Mesenchymal stem cell (in vitro differentiated cells and primary cell): ENCODE data around the gene FBXO9.

ENCODE experiments used
- DNase-seq: peaks from one replicate; pipeline ENCODE4 v3.0.0-alpha.2; 2013
- H2AFZ ChIP-seq: one replicate; pipeline ENCODE4 v1.6.1; 2013; ENCODE audit warnings: low read depth, mild to moderate bottlenecking, control low read depth, inconsistent platforms, low read length, moderate library complexity
- H2AK5ac ChIP-seq: 2 replicates; pipeline ENCODE4 v1.6.1; 2013; ENCODE audit warnings: low read length, moderate library complexity, mild to moderate bottlenecking, inconsistent platforms; ENCODE audit not compliant: severe bottlenecking
- H2BK120ac ChIP-seq: one replicate; pipeline ENCODE4 v1.6.1; 2013; ENCODE audit warnings: low read depth, mild to moderate bottlenecking, inconsistent platforms, low read length, moderate library complexity
- H2BK12ac ChIP-seq, 2 experiments: one replicate each; pipeline ENCODE4 v1.6.1; 2013; ENCODE audit warnings: inconsistent platforms in 2 of 2, low read length in 2 of 2, mild to moderate bottlenecking in 2 of 2, moderate library complexity in 2 of 2, control low read depth in 1 of 2
- H2BK15ac ChIP-seq: one replicate; pipeline ENCODE4 v1.6.1; 2013; ENCODE audit warnings: mild to moderate bottlenecking, low read depth, inconsistent platforms; ENCODE audit not compliant: poor library complexity, severe bottlenecking
- H2BK5ac ChIP-seq: 2 replicates; pipeline ENCODE4 v1.6.1; 2013; ENCODE audit warnings: low read depth, mild to moderate bottlenecking, low read length, control low read depth, inconsistent platforms; ENCODE audit not compliant: poor library complexity, severe bottlenecking
- H3K14ac ChIP-seq, 2 experiments: one replicate each; pipeline ENCODE4 v1.6.1; 2013; ENCODE audit warnings: inconsistent platforms in 2 of 2, low read length in 2 of 2, control low read depth in 1 of 2, mild to moderate bottlenecking in 1 of 2, moderate library complexity in 1 of 2
- H3K18ac ChIP-seq, 2 experiments: one replicate each; pipeline ENCODE4 v1.6.1; 2013; ENCODE audit warnings: inconsistent platforms in 2 of 2, low read length in 2 of 2, control low read depth in 1 of 2, low read depth in 1 of 2, mild to moderate bottlenecking in 1 of 2
- H3K23ac ChIP-seq, 2 experiments: one replicate each; pipeline ENCODE4 v1.6.1; 2013; ENCODE audit warnings: inconsistent platforms in 2 of 2, low read length in 2 of 2, mild to moderate bottlenecking in 2 of 2, moderate library complexity in 2 of 2, control low read depth in 1 of 2
- H3K27ac ChIP-seq: 2 replicates; pipeline ENCODE4 v1.5.1; 2013; ENCODE audit warnings: mild to moderate bottlenecking, moderate library complexity, low read length, control low read depth, inconsistent platforms; ENCODE audit not compliant: poor library complexity, severe bottlenecking
- H3K27me3 ChIP-seq, 2 experiments: 2 replicates each; pipeline versions ENCODE4 v1.6.1 to v1.7.0; 2013; ENCODE audit warnings: low read length in 2 of 2, mild to moderate bottlenecking in 2 of 2, moderate library complexity in 2 of 2, control low read depth in 1 of 2, inconsistent platforms in 1 of 2; ENCODE audit not compliant: control insufficient read depth in 1 of 2, insufficient read depth in 1 of 2
- H3K36me3 ChIP-seq, 2 experiments: 2 replicates each; pipeline versions ENCODE4 v1.6.1 to v1.7.0; 2013; ENCODE audit warnings: low read length in 2 of 2, control low read depth in 1 of 2, inconsistent platforms in 1 of 2, low read depth in 1 of 2, mild to moderate bottlenecking in 1 of 2; ENCODE audit not compliant: insufficient read depth in 2 of 2, control insufficient read depth in 1 of 2
- H3K4ac ChIP-seq, 2 experiments: one replicate each; pipeline ENCODE4 v1.6.1; 2013; ENCODE audit warnings: inconsistent platforms in 2 of 2, low read length in 2 of 2, mild to moderate bottlenecking in 2 of 2, moderate library complexity in 2 of 2, control low read depth in 1 of 2, low read depth in 1 of 2
- H3K4me1 ChIP-seq: 2 replicates; pipeline ENCODE4 v1.6.1; 2013; ENCODE audit warnings: low read depth, low read length, control low read depth; ENCODE audit not compliant: control insufficient read depth, insufficient read depth
- H3K4me2 ChIP-seq: 2 replicates; pipeline ENCODE4 v1.6.1; 2013; ENCODE audit warnings: low read length, mild to moderate bottlenecking, inconsistent platforms; ENCODE audit not compliant: poor library complexity, severe bottlenecking
- H3K4me3 ChIP-seq, 2 experiments: 2 replicates each; pipeline versions ENCODE4 v1.5.1 to v1.7.0; 2013; ENCODE audit warnings: low read length in 2 of 2, mild to moderate bottlenecking in 2 of 2, control low read depth in 1 of 2, low read depth in 1 of 2; ENCODE audit not compliant: insufficient read depth in 1 of 2
- H3K79me1 ChIP-seq: replicated peaks from 2 replicates; pipeline ENCODE4 v1.6.1; 2013; ENCODE audit warnings: mild to moderate bottlenecking, control low read depth, low read length, inconsistent platforms; ENCODE audit not compliant: poor library complexity, severe bottlenecking
- H3K9ac ChIP-seq: 2 replicates; pipeline ENCODE4 v1.7.0; 2013; ENCODE audit warnings: mild to moderate bottlenecking, low read length, moderate library complexity
- H3K9me3 ChIP-seq: 2 replicates; pipeline ENCODE4 v1.7.0; 2013; ENCODE audit warnings: mild to moderate bottlenecking, low read length; ENCODE audit not compliant: control insufficient read depth
- H4K8ac ChIP-seq: one replicate; pipeline ENCODE4 v1.6.1; 2013; ENCODE audit warnings: inconsistent platforms, mild to moderate bottlenecking, low read length, moderate library complexity
- H4K91ac ChIP-seq: one replicate; pipeline ENCODE4 v1.6.1; 2013; ENCODE audit warnings: mild to moderate bottlenecking, low read length, inconsistent platforms
- WGBS: methylation state at CpG from one replicate; pipeline ENCODE4 v1.1.7; 2013; ENCODE audit warnings: mixed read lengths; 5-methylcytosine and 5-hydroxymethylcytosine counted together

The FBXO9 gene

DNA sequence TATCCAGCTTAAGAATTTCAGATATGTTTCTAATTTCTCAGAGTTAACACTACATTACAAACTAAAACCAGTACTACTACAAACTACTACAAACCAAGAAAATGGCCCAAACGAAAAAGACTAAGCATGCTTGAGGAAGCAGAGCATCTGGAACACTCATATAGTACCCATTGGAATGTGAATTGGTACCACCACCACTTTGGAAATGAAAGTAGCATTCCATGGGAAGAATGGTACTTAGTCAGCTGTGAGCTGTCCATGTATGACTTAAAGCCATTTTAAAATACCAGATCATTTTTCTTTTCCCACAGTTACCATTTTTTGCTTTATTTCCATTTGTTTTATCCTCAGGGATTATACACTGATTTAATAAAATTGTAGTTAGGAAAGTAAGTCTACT, 30.5 kb downstream of the FBXO9 start:
- WGBS = 100% methylated on average over 1 of the region's 1 CpG
- H4K8ac ChIP-seq = no peak overlapping the region
- no peaks in the 10 kb centered on the region for H3K9me3 ChIP-seq
- no peak overlapping the region for H3K23ac ChIP-seq
- no peaks in the 10 kb centered on the region for H3K27me3 ChIP-seq
- H3K36me3 ChIP-seq = peaks cover 23 to 97% of the 10 kb centered on the region in 2 experiments
- no peak overlapping the region for H3K4me3 ChIP-seq
- no peak for DNase-seq
- no peak overlapping the region for H2AK5ac ChIP-seq
- H3K14ac ChIP-seq = no peak overlapping the region
- H2BK5ac ChIP-seq = no peak overlapping the region
- H3K4me1 ChIP-seq = no peaks in the 10 kb centered on the region
- H2BK15ac ChIP-seq = no peak overlapping the region
- H4K91ac ChIP-seq = no peak overlapping the region
- H2BK120ac ChIP-seq = no peak overlapping the region
- no peak overlapping the region for H3K27ac ChIP-seq
- no peak overlapping the region for H3K4ac ChIP-seq
- no peak overlapping the region for H2BK12ac ChIP-seq
- no peak overlapping the region for H3K9ac ChIP-seq
- H3K18ac ChIP-seq = no peak overlapping the region
- H2AFZ ChIP-seq = no peak overlapping the region
- H3K4me2 ChIP-seq = no peak overlapping the region
- peaks cover 10% of the 10 kb centered on the region for H3K79me1 ChIP-seq

DNA sequence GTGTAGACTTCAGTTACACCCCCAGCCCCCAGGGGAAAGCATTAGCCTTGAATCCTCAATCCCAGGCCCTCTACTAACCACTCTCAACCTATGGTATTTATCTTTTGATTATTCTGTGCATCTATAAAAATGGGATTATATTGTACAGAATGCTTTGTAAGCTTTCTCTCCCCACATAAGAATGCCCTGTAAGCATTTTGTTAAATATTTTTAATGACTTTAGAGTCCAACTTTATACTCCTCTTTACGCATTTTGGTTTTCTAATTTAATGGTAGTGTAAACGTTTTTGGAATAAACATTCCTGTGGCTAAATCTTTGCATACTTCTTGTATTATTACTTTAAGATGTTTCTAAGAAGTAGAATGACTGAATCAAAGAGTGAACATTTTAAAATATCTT, 35.4 kb downstream of the FBXO9 start:
- Histone ChIP-seq H3K79me1 (no peaks in the 10 kb centered on the region), H4K8ac (no peak overlapping the region), H2AK5ac (no peak overlapping the region), H3K4me1 (no peaks in the 10 kb centered on the region), H2BK120ac (no peak overlapping the region), H3K4me2 (no peak overlapping the region), H3K4me3 (no peak overlapping the region), H3K27ac (no peak overlapping the region), H3K23ac (no peak overlapping the region), H4K91ac (no peak overlapping the region), H2BK12ac (no peak overlapping the region), H3K4ac (no peak overlapping the region), H3K18ac (no peak overlapping the region), H3K9ac (no peak overlapping the region), H3K14ac (no peak overlapping the region), H3K36me3 (peaks cover 21 to 81% of the 10 kb centered on the region in 2 experiments), H2BK5ac (no peak overlapping the region), H3K27me3 (no peaks in the 10 kb centered on the region), H2BK15ac (no peak overlapping the region), H3K9me3 (no peaks in the 10 kb centered on the region), H2AFZ (no peak overlapping the region)
- no peak for DNase-seq
- WGBS = no CpG with 5 or more reads among the region's 2 CpGs

DNA sequence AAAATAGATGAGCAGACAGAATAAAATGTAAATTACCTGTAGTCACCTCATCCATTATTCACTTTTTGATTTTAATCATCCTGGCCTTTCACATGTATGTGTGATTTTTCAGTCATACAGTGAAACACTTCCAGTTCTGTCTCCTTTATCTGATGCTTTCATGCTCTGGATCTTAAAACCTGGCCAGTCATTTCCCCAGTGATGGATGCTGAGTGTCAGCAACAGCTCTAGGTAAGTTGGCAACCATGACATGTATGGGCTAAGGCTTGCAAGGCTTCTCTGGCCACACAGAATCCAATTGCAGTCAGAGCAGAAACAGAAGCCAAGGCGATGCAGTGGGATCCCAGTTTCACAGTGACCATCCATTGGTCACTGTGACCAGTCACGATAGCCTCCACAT, 35.8 kb downstream of the FBXO9 start:
- DNase-seq = no peak
- WGBS = 100% methylated on average over 1 of the region's 2 CpGs
- H3K23ac ChIP-seq = no peak overlapping the region
- H3K14ac ChIP-seq = no peak overlapping the region
- H3K4ac ChIP-seq = no peak overlapping the region
- no peak overlapping the region for H3K27ac ChIP-seq
- no peak overlapping the region for H2AK5ac ChIP-seq
- no peaks in the 10 kb centered on the region for H3K4me1 ChIP-seq
- H3K9ac ChIP-seq = no peak overlapping the region
- H4K8ac ChIP-seq = no peak overlapping the region
- no peak overlapping the region for H2AFZ ChIP-seq
- no peak overlapping the region for H2BK15ac ChIP-seq
- no peak overlapping the region for H3K4me2 ChIP-seq
- H2BK120ac ChIP-seq = no peak overlapping the region
- H3K4me3 ChIP-seq = no peak overlapping the region
- H3K79me1 ChIP-seq = no peaks in the 10 kb centered on the region
- H3K18ac ChIP-seq = no peak overlapping the region
- no peak overlapping the region for H4K91ac ChIP-seq
- no peak overlapping the region for H2BK5ac ChIP-seq
- H3K36me3 ChIP-seq = peaks cover 21 to 76% of the 10 kb centered on the region in 2 experiments
- no peak overlapping the region for H2BK12ac ChIP-seq
- H3K27me3 ChIP-seq = no peaks in the 10 kb centered on the region
- H3K9me3 ChIP-seq = no peaks in the 10 kb centered on the region

DNA sequence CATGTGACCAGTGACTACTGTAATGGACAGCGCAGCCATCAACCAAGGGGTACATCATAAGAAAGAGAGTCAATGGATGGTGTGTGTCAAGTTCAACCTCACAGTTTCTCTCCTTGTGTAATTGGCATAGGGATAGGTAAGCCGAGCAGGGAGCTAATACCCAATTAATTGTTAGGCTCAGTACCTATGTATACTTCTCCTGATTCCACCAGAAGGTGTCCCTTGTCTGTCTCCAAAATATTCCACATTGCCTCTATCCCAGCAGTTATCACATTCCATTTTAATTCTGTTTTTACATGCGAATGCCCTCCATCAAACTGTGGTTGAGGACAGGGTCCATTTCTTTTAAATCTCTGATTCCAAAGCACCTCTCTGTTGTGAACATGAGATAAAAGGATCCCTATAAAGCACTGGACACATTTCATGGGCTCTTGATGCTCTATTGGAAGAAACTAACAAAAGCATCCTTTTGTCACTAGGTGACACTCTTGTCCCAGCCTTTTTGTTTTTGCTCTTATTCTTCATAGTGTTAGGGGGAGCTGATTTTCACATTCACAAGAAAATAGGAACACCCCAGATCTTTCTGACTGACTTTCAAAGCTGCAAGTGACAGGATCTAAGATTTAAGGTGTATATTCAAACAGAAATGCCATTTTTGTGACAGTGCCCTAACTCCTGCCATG, 38.9 kb downstream of the FBXO9 start:
- Histone ChIP-seq H4K8ac (no peak overlapping the region), H4K91ac (no peak overlapping the region), H3K23ac (no peak overlapping the region), H3K9me3 (no peaks in the 10 kb centered on the region), H2BK120ac (no peak overlapping the region), H3K27me3 (no peaks in the 10 kb centered on the region), H3K4me3 (no peak overlapping the region), H2BK12ac (no peak overlapping the region), H2BK5ac (no peak overlapping the region), H3K4ac (no peak overlapping the region), H3K79me1 (no peaks in the 10 kb centered on the region), H2AK5ac (no peak overlapping the region), H2AFZ (no peak overlapping the region), H3K14ac (no peak overlapping the region), H2BK15ac (no peak overlapping the region), H3K4me2 (no peak overlapping the region), H3K36me3 (peaks cover 15 to 47% of the 10 kb centered on the region in 2 experiments), H3K4me1 (peaks cover 3% of the 10 kb centered on the region), H3K18ac (no peak overlapping the region), H3K9ac (no peak overlapping the region), H3K27ac (no peak overlapping the region)
- peak; percentile 31 for DNase-seq
- WGBS = 98% methylated on average over 3 of the region's 3 CpGs
